GM12878 (cell line): Measurements from ENCODE around the gene EPHB1.
A peak's percentile ranks its signal among the peaks of the same experiment; 100 is the strongest.

ENCODE experiments used
- CHD1 ChIP-seq: IDR thresholded peaks from 2 replicates; pipeline ENCODE4 v1.6.1; 2012; ENCODE audit warnings: low read depth, low read length, improper control_type of control experiment
- GATAD2B ChIP-seq: fragments of 450-650 bp; conservative IDR thresholded peaks from 2 replicates; pipeline ENCODE4 v1.6.1; 2017; ENCODE audit warnings: low read depth, mild to moderate bottlenecking, moderate library complexity
- PKNOX1 ChIP-seq: fragments of 450-650 bp; IDR thresholded peaks from 2 replicates; pipeline ENCODE4 v1.6.1; 2016; ENCODE audit warnings: mild to moderate bottlenecking
- POLR2A ChIP-seq: IDR thresholded peaks from 2 replicates; pipeline ENCODE4 v1.6.1; 2011; ENCODE audit warnings: low read depth, mild to moderate bottlenecking, low read length
- TF ChIP-seq, protein P1 (sequence below), 3 experiments: IDR thresholded peaks in 2 of 3; conservative IDR thresholded peaks in 1 of 3; 2 replicates each; pipeline ENCODE4 v1.5.1; 2011; ENCODE audit warnings: low read depth in 3 of 3, low read length in 3 of 3, mild to moderate bottlenecking in 3 of 3, control low read depth in 2 of 3, moderate library complexity in 2 of 3, inconsistent platforms in 1 of 3, mixed read lengths in 1 of 3; ENCODE audit not compliant: control insufficient read depth in 2 of 3, insufficient read depth in 1 of 3; ENCODE audit errors: extremely low read depth in 1 of 3
- TF ChIP-seq, protein P2 (sequence below): IDR thresholded peaks from 2 replicates; pipeline ENCODE4 v1.6.1; 2012; ENCODE audit warnings: mild to moderate bottlenecking, low read depth, low read length

GRCh38 chr3:134917631-134918030 lies 122.6 kb downstream of the EPHB1 start:
- TF ChIP-seq, protein P1, sequence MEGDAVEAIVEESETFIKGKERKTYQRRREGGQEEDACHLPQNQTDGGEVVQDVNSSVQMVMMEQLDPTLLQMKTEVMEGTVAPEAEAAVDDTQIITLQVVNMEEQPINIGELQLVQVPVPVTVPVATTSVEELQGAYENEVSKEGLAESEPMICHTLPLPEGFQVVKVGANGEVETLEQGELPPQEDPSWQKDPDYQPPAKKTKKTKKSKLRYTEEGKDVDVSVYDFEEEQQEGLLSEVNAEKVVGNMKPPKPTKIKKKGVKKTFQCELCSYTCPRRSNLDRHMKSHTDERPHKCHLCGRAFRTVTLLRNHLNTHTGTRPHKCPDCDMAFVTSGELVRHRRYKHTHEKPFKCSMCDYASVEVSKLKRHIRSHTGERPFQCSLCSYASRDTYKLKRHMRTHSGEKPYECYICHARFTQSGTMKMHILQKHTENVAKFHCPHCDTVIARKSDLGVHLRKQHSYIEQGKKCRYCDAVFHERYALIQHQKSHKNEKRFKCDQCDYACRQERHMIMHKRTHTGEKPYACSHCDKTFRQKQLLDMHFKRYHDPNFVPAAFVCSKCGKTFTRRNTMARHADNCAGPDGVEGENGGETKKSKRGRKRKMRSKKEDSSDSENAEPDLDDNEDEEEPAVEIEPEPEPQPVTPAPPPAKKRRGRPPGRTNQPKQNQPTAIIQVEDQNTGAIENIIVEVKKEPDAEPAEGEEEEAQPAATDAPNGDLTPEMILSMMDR (IDR thresholded peaks at IDR 0.05 in 2 of 3, conservative IDR thresholded peaks at IDR 0.05 in 1 of 3; ENCODE audit: control insufficient read depth in 2 of 3, extremely low read depth in 1 of 3, insufficient read depth in 1 of 3, low read depth in 3 of 3, low read length in 3 of 3) = no peak
- TF ChIP-seq CHD1 = no peak
- TF ChIP-seq GATAD2B = no peak
- no peak for TF ChIP-seq POLR2A
- peak; percentile 22; the same call in 1 of the 2 replicates for TF ChIP-seq PKNOX1
- TF ChIP-seq, protein P2, sequence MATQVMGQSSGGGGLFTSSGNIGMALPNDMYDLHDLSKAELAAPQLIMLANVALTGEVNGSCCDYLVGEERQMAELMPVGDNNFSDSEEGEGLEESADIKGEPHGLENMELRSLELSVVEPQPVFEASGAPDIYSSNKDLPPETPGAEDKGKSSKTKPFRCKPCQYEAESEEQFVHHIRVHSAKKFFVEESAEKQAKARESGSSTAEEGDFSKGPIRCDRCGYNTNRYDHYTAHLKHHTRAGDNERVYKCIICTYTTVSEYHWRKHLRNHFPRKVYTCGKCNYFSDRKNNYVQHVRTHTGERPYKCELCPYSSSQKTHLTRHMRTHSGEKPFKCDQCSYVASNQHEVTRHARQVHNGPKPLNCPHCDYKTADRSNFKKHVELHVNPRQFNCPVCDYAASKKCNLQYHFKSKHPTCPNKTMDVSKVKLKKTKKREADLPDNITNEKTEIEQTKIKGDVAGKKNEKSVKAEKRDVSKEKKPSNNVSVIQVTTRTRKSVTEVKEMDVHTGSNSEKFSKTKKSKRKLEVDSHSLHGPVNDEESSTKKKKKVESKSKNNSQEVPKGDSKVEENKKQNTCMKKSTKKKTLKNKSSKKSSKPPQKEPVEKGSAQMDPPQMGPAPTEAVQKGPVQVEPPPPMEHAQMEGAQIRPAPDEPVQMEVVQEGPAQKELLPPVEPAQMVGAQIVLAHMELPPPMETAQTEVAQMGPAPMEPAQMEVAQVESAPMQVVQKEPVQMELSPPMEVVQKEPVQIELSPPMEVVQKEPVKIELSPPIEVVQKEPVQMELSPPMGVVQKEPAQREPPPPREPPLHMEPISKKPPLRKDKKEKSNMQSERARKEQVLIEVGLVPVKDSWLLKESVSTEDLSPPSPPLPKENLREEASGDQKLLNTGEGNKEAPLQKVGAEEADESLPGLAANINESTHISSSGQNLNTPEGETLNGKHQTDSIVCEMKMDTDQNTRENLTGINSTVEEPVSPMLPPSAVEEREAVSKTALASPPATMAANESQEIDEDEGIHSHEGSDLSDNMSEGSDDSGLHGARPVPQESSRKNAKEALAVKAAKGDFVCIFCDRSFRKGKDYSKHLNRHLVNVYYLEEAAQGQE = no peak
